Spinal cord (tissue), 10 donors: ENCODE results near the gene MNX1. TPM values are rescaled to one million over a fixed set of nuclear protein-coding genes. Genes with fewer than 3 reads are reported as not detected.

Source experiments
- DNase-seq, 6 donors: peaks; one replicate each; pipeline versions ENCODE4 v3.0.0 to v3.0.0-alpha.2; 2013 to 2015; ENCODE audit warnings: low spot score in 6 of 6, low read depth in 4 of 6
- H3K27ac ChIP-seq: one replicate; pipeline ENCODE4 v1.5.1; 2013; ENCODE audit warnings: low read depth, low read length, control low read depth
- H3K27me3 ChIP-seq: one replicate; pipeline ENCODE4 v1.6.1; 2013; ENCODE audit warnings: low read length; ENCODE audit not compliant: control insufficient read depth, insufficient read depth
- H3K36me3 ChIP-seq: one replicate; pipeline ENCODE4 v1.6.1; 2013; ENCODE audit warnings: low read length; ENCODE audit not compliant: control insufficient read depth, insufficient read depth
- H3K4me1 ChIP-seq: one replicate; pipeline ENCODE4 v1.6.1; 2013; ENCODE audit warnings: low read length; ENCODE audit not compliant: control insufficient read depth, insufficient read depth
- H3K4me3 ChIP-seq: one replicate; pipeline ENCODE4 v1.5.1; 2013; ENCODE audit warnings: low read depth, low read length, control low read depth
- H3K9me3 ChIP-seq: one replicate; pipeline ENCODE4 v1.6.1; 2013; ENCODE audit warnings: low read length; ENCODE audit not compliant: control insufficient read depth, insufficient read depth
- WGBS: methylation state at CpG from one replicate; pipeline ENCODE4 v1.1.5; 2013; ENCODE audit warnings: missing lambda C conversion rate; ENCODE audit not compliant: insufficient coverage; 5-methylcytosine and 5-hydroxymethylcytosine counted together
- polyA plus RNA-seq, 2 donors: library from polyadenylated mRNA; unstranded; fragments of 120-200 nt; gene quantifications; one replicate each; pipeline ENCODE4 v1.2.1, GENCODE V29; 2013; ENCODE audit not compliant: insufficient read length in 2 of 2
- total RNA-seq, 2 donors: library from RNA; depleted of rRNA in 1 of 2; stranded (reverse); fragments of 120-200 nt in 1 of 2; fragments of >200 nt in 1 of 2; gene quantifications; one replicate each; pipeline versions ENCODE4 v1.2.3 to v1.2.4, GENCODE V29; 2013 to 2014
- donor health status: healthy.

The MNX1 gene
- total and polyA plus RNA-seq, 4 donors: 0.72 to 7.0 (median 2.3) TPM

DNA sequence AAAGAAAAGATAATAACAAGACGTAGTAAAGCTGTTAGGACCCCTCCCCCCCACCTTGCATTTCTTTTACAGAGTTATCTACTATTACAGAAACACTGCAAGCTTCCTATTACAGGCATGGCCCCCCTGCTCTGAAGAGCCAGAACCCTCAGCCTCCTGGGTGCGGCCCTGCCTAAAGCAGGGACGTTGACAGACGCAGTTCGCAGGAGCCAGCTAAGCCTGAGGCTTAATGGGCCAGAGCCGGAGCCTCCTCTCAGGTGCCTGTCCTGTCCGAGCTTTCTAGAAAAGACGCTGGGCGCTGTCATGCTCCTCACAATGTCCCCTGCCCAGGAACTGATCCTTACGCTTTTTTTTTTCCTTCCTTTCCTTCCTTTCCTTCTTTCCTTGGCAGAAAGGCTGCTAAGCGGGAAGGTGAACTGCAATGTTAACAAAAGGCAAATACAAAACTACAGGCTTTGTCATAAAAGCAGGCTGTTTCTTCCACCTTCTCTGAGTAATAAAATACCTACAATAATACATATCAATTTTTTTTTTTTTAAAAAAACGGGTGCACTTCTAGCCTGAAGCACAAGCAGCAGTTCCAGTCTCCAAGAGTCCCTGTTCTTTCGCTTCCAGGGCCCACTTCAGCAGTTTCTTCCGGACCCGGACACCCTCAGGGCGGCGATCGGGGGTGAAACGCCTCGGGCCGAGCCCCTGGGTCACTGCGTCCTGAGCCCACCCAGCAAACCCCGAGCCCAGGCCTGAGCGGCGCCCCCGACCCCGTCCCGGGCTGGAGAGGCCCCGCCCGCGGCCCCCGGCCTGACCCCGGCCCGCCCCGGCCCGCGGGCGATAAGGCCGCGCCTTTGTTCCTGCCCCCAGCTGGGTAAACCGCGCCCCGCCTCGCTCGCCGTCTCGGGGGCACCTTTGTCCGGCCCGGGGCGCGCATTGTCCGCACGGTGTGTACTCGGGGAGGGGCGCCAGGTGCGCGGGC, 11.2 kb downstream of the MNX1 start:
- H3K4me3 ChIP-seq: no peak overlapping the region
- no peak overlapping the region for H3K27ac ChIP-seq
- WGBS: 6% methylated on average over 57 of the region's 57 CpGs
- no peaks in the 10 kb centered on the region for H3K9me3 ChIP-seq
- H3K4me1 ChIP-seq: peaks cover 24% of the 10 kb centered on the region
- peaks cover 80% of the 10 kb centered on the region for H3K27me3 ChIP-seq
- H3K36me3 ChIP-seq: no peaks in the 10 kb centered on the region
- DNase-seq: no peak

DNA sequence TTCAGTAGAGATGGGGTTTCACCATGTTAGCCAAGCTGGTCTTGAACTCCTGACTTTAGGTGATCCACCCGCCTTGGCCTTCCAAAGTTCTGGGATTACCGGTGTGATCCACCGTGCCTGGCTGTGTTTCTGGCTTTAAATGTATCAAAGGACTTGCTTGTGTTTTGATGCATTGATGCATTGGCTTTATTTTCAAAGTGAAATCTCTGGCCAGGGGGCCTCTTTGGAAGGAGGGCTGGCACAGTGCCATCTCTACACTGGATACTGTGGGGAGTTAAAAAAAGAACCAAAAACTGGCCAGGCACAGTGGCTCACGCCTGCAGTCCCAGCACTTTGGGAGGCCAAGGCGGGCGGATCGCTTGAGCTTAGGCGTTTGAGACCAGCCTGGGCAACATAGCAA, 16.0 kb downstream of the MNX1 start:
- no peak for DNase-seq
- Histone ChIP-seq H3K4me1 (peaks cover 5% of the 10 kb centered on the region), H3K4me3 (no peak overlapping the region), H3K36me3 (no peaks in the 10 kb centered on the region), H3K27ac (no peak overlapping the region), H3K27me3 (peaks cover 38% of the 10 kb centered on the region), H3K9me3 (no peaks in the 10 kb centered on the region)
- 55% methylated on average over 4 of the region's 8 CpGs for WGBS

DNA sequence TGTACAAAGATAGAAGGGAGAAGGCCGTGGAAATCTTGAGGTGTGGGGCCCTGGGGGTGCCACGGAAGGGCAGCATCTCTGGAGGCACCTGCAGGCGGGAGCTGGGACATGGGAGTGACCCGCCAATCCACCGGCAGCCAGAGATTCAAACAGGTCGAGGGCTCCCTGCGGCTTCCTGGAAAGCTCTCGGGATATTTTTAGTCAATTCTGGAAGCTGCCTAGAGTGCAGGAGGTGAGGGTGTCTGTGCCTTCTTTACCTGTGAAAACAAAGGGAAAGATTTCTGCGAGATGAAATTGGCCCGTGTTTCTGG, 16.6 kb downstream of the MNX1 start:
- no peaks in the 10 kb centered on the region for H3K36me3 ChIP-seq
- H3K27me3 ChIP-seq: peaks cover 33% of the 10 kb centered on the region
- no peaks in the 10 kb centered on the region for H3K9me3 ChIP-seq
- H3K4me1 ChIP-seq: peaks cover 5% of the 10 kb centered on the region
- no peak overlapping the region for H3K4me3 ChIP-seq
- DNase-seq: no peak
- WGBS: 65% methylated on average over 8 of the region's 10 CpGs
- H3K27ac ChIP-seq: no peak overlapping the region

DNA sequence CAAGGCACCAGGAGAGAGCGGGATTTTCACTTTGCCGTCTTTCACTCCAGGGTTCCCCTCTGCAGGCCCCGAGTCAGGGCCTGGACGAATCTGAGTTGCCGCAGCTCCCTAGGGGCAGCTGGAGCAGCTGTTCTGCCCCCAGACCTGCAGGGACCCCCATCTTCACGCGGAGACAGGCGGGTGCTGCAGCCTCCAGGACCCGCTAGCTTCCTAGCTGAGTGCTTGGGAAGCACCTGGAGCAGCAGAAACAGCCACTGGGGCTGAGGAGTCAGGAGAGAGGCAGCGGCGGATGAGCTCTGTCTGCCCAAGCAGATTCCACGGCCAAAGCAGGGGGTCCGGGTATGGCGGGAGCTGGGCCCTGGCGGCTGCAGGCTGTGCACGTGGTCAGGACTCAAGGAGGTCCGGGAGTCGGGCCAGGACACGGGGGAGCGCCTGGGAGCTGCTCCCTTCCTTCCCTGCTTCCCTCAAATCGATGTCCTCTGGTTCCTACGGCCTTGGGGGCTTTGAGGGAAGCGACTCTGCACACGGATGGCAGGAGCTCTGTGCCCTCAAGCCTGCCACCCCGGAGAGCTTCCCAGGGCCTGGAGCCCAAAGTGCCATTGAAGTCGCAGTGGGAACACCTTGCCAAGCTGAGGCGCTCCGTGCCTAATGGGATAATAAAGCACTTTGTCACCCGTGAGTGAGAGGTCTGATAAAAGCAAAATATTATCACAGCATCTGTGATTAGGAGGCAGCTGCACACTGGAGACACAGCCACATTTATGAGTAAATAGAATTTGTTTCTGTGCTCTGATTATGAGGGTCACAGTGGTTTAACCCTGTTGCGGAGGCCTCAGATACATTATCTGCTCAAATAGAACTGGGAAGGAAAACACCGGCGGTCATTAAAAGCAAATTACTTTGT, 17.2 kb downstream of the MNX1 start:
- 49% methylated on average over 27 of the region's 32 CpGs for WGBS
- no peak overlapping the region for H3K4me3 ChIP-seq
- H3K9me3 ChIP-seq: no peaks in the 10 kb centered on the region
- H3K4me1 ChIP-seq: peaks cover 5% of the 10 kb centered on the region
- no peak overlapping the region for H3K27ac ChIP-seq
- no peak for DNase-seq
- H3K36me3 ChIP-seq: no peaks in the 10 kb centered on the region
- peaks cover 27% of the 10 kb centered on the region for H3K27me3 ChIP-seq

DNA sequence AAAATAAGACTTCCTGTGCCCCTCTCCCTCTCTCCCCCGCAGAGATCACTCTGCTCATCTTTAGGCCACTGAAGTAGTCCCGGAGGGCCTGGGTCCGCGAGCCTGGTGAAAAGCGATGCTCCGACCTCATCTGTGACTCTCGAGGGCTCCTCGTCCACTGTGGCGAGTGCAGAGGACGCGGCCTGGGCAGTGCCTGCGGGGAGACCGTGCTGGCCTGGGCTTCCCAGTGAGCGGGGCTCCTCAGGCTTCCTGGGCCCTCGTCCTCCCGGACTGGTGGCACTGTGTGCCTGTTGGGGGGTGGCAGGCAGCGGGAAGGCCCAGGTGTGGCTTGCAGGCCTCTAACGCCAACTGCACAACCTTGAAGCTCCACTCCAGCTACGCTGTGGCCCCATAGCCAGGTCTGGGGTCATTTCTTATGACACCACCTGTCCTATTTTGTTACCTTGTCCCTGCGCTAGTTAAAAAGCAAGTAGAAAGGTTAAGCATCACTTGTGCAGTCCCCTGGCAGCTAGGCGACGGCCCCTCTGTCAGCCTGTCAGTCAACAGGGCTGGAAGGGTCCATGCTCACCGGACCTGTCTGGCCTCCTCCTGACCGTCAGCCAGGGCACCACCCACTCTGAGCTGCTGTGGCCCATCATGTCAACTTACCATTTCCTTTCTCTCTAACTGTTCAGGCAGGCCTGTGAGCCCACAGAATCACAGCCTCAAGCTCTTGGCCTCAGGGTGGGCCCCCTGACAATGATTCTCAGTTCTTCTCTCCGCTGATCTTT, 20.5 kb downstream of the MNX1 start:
- no peak overlapping the region for H3K27ac ChIP-seq
- H3K4me3 ChIP-seq: no peak overlapping the region
- peaks cover 6% of the 10 kb centered on the region for H3K27me3 ChIP-seq
- H3K4me1 ChIP-seq: peaks cover 5% of the 10 kb centered on the region
- no peaks in the 10 kb centered on the region for H3K9me3 ChIP-seq
- DNase-seq: no peak
- H3K36me3 ChIP-seq: peaks cover 3% of the 10 kb centered on the region
- WGBS: 91% methylated on average over 25 of the region's 25 CpGs

DNA sequence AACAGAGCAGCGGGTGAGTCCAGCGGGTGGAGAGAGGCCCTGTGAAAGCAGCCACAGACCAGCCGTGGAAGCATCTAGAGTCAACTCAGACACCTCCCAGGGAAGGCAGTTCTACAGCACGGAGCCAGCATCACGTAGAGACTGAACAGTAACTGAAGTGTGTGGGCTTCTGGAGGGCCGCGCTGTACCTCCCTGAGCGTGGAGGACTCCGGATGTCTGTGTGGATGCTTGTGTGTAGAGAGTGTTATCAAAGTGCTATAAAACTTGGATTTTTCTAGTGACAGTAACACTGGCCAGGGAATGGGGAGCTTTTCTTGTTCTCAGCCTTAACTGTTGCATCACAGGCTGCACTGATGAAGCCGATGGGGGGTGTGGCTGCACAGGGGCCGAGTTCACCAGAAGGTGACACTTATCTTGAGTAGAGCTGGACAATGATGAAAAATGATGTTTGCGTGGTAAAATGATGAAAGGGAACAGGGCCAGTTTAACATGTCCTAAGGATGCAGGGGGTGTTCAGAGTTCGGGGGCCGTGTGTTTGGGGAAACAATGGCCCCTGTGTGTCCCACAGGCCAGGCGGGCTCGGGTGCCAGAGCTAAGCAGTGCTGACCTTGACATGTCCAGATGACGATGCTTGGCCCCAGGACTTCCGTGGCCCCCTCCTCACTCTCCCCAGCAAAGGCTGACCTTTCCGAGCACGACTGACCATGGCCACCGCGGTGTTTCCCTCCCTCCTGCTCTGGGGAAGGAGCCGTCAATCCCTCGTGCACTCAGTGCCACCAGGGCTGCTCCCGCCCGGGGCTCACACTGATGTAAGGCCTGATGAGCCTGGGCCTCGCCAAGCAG, 21.9 kb downstream of the MNX1 start:
- Histone ChIP-seq H3K36me3 (peaks cover 3% of the 10 kb centered on the region), H3K4me3 (no peak overlapping the region), H3K9me3 (no peaks in the 10 kb centered on the region), H3K27me3 (peaks cover 5% of the 10 kb centered on the region), H3K27ac (no peak overlapping the region), H3K4me1 (peaks cover 5% of the 10 kb centered on the region)
- DNase-seq: no peak
- 73% methylated on average over 20 of the region's 27 CpGs for WGBS

DNA sequence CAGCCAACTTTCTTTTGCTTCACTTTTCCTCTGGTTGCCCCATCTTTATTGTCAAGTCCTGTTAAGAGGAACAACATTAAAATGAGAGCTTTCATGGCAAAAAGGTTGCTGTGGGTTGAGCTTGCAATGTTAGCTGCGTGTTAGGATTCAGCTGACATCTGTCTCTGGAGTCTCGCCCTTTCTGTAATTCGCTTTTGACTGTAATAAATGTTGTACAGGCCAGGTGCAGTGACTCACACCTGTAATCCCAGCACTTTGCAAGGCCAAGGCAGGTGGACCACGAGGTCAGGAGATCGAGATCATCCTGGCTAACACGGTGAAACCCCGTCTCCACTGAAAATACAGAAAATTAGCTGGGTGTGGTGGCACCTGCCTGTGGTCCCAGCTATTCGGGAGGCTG, 24.1 kb downstream of the MNX1 start:
- no peaks in the 10 kb centered on the region for H3K27me3 ChIP-seq
- no peaks in the 10 kb centered on the region for H3K4me1 ChIP-seq
- H3K36me3 ChIP-seq: peaks cover 3% of the 10 kb centered on the region
- DNase-seq: no peak
- H3K27ac ChIP-seq: no peak overlapping the region
- 90% methylated on average over 4 of the region's 8 CpGs for WGBS
- H3K4me3 ChIP-seq: no peak overlapping the region
- no peaks in the 10 kb centered on the region for H3K9me3 ChIP-seq

DNA sequence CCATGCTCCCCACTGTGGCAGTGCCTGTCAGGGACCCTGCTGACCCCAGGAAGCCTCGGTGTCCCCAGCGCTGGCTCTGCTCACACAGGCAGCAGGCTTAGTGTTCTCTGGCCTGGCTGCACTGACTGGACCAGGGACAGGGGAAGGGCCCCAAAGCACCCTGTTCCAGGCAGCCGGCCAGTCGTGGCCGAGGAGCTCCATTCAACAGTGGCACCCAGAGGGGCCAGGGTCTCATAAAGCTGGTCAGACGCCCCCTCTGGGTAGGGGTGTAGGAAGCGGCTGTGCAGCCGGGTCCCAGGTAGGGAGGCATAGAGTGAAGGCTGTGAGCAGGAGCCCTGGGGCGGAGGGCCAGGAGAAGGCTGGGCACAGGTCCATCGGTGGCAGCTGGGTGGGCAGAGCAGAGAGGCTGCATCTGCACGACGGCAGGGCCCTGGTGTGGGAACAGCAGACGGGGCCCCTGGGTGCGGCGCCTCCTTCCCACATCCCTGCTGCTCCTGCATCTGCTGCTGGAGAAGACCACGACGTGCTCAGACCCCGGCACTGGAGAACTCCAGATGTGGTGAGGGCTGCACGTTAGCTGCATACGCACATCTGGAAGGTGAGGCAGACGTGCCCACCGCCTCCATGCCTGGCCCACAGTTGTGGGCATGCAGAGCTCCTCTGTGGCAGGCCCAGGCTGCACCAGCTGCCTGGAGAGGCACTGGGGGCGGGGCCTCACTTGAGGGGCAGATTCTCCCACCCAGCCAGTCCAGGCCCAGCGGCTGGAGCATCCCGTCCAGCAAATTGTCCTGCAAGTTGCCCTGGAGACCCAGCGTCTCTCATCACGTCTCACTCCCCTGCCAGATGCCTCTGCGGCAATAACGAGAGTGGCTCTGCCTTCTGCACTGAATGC, 25.1 kb downstream of the MNX1 start:
- no peak for DNase-seq
- Histone ChIP-seq H3K4me1 (no peaks in the 10 kb centered on the region), H3K36me3 (peaks cover 3% of the 10 kb centered on the region), H3K27ac (no peak overlapping the region), H3K9me3 (no peaks in the 10 kb centered on the region), H3K27me3 (no peaks in the 10 kb centered on the region), H3K4me3 (no peak overlapping the region)
- 68% methylated on average over 26 of the region's 29 CpGs for WGBS
